Activated naive CD4-positive, alpha-beta T cell treated with anti-CD3 and anti-CD28 coated beads, Interleukin-2, amount 50 U/mL, for 16 hours (primary cell): ENCODE data around the gene TBC1D21.

Experiments used
- DNase-seq: peaks from one replicate; pipeline ENCODE4 v3.0.0-alpha.2; 2020

TBC1D21 gene

GRCh38 chr15:73873456-73873855 lies at the start of gene TBC1D21:
TBC1D21 (plus strand) TSS chr15:73873564; CDS start chr15:73873710, 146 bp downstream.
- no peak for DNase-seq

GRCh38 chr15:73826711-73827251 lies 46.6 kb upstream of the TBC1D21 start:
- DNase-seq, result no peak

GRCh38 chr15:73829523-73829922 lies 43.8 kb upstream of the TBC1D21 start:
- no peak for DNase-seq

- no peak for DNase-seq
These were observed 40.7 kb upstream of the TBC1D21 start for GRCh38 chr15:73832657-73833056.

GRCh38 chr15:73836845-73837244 lies 36.5 kb upstream of the TBC1D21 start:
- no peak for DNase-seq

- no peak for DNase-seq
These were observed 34.4 kb upstream of the TBC1D21 start for GRCh38 chr15:73838831-73839426.

GRCh38 chr15:73839699-73840377 lies 33.5 kb upstream of the TBC1D21 start:
- no peak for DNase-seq

GRCh38 chr15:73840771-73841170 lies 32.6 kb upstream of the TBC1D21 start:
- DNase-seq, result no peak

- no peak for DNase-seq
These were observed 31.3 kb upstream of the TBC1D21 start for GRCh38 chr15:73841756-73842725.

- no peak for DNase-seq
These were observed 29.6 kb upstream of the TBC1D21 start for GRCh38 chr15:73843787-73844186.

GRCh38 chr15:73844356-73844755 lies 29.0 kb upstream of the TBC1D21 start:
- DNase-seq, result no peak

- no peak for DNase-seq
These were observed 27.9 kb upstream of the TBC1D21 start for GRCh38 chr15:73845507-73845906.

GRCh38 chr15:73845907-73846306 lies 27.5 kb upstream of the TBC1D21 start:
- DNase-seq, result no peak

- no peak for DNase-seq
These were observed 23.7 kb upstream of the TBC1D21 start for GRCh38 chr15:73849641-73850040.

- DNase-seq, result no peak
These were observed 23.1 kb upstream of the TBC1D21 start for GRCh38 chr15:73850228-73850627.

- peak; percentile 40 for DNase-seq
These were observed 21.7 kb upstream of the TBC1D21 start for GRCh38 chr15:73851689-73852088.

- DNase-seq, result no peak
These were observed 20.9 kb upstream of the TBC1D21 start for GRCh38 chr15:73852507-73852906.

GRCh38 chr15:73854265-73854664 lies 19.1 kb upstream of the TBC1D21 start:
- DNase-seq, result no peak

GRCh38 chr15:73856458-73857192 lies 16.7 kb upstream of the TBC1D21 start:
- no peak for DNase-seq

GRCh38 chr15:73857193-73857920 lies 16.0 kb upstream of the TBC1D21 start:
- no peak for DNase-seq

- DNase-seq, result no peak
These were observed 15.3 kb upstream of the TBC1D21 start for GRCh38 chr15:73858062-73858461.

- no peak for DNase-seq
These were observed 11.1 kb upstream of the TBC1D21 start for GRCh38 chr15:73862276-73862675.
